Activated naive CD4-positive, alpha-beta T cell treated with anti-CD3 and anti-CD28 coated beads for 36 hours (primary cell): ENCODE data around the gene DPYSL4. TPM values are rescaled to one million over a fixed set of nuclear protein-coding genes. Genes with fewer than 3 reads are reported as not detected.

Experiments used
- total RNA-seq, 2 experiments: library from RNA; stranded (reverse); gene quantifications; one replicate each; pipeline ENCODE4 v1.2.3, GENCODE V29; 2021

Gene DPYSL4
- total RNA-seq, 2 experiments from 2014 or later: 10.8 to 14.1 TPM

Other genes starting within 250 kb of the DPYSL4 start
- 10 to 100 TPM; 55.5 to 55.9 TPM for gene BNIP3, start 205.0 kb upstream of the DPYSL4 start, total RNA-seq
- under 1 TPM; 0.40 to 0.52 TPM for gene JAKMIP3, start 121.0 kb upstream of the DPYSL4 start, total RNA-seq
- 10 to 100 TPM; 16.5 to 16.6 TPM for gene STK32C, start 121.0 kb downstream of the DPYSL4 start, total RNA-seq
- gene LRRC27, start 145.2 kb downstream of the DPYSL4 start, total RNA-seq: 1 to 10 TPM; 1.5 to 1.9 TPM
- gene PWWP2B, start 210.3 kb downstream of the DPYSL4 start, total RNA-seq: 1 to 10 TPM; 1.5 to 2.2 TPM